22Rv1 (cell line): ENCODE data around the gene KRTAP10-12.

ENCODE experiments used
- H3K27ac ChIP-seq: fragments of 450-650 bp; 2 replicates; pipeline ENCODE4 v1.5.1; 2017
- ZFX ChIP-seq: fragments of 450-650 bp; IDR thresholded peaks from 2 replicates; pipeline ENCODE4 v1.6.1; 2017; ENCODE audit warnings: antibody characterized with exemption, borderline replicate concordance
- TF ChIP-seq, protein P1 (sequence below): fragments of 450-650 bp; IDR thresholded peaks from 2 replicates; pipeline ENCODE4 v1.5.1; 2017; ENCODE audit warnings: mild to moderate bottlenecking

The KRTAP10-12 gene

DNA sequence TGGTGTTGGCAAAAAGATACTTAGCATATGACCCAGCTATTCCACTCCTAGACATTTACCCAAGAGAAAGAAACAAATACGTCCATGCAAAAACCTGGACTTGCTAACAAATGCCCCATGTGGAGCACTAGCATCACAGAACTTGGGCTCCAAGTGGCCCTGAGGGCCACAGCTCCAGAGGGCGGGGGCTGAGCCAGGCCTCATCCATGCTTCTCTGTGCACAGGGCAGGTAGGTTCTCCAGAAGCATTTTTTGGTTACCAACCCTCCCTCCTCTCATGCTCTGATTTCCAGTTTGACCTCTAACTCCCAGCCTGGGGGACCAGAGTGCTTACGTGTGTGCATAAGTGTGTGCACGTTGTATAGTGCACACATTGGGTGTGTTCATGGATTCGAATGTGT is 32.3 kb upstream of the KRTAP10-12 start:
- H3K27ac ChIP-seq = no peak overlapping the region
- TF ChIP-seq, protein P1, sequence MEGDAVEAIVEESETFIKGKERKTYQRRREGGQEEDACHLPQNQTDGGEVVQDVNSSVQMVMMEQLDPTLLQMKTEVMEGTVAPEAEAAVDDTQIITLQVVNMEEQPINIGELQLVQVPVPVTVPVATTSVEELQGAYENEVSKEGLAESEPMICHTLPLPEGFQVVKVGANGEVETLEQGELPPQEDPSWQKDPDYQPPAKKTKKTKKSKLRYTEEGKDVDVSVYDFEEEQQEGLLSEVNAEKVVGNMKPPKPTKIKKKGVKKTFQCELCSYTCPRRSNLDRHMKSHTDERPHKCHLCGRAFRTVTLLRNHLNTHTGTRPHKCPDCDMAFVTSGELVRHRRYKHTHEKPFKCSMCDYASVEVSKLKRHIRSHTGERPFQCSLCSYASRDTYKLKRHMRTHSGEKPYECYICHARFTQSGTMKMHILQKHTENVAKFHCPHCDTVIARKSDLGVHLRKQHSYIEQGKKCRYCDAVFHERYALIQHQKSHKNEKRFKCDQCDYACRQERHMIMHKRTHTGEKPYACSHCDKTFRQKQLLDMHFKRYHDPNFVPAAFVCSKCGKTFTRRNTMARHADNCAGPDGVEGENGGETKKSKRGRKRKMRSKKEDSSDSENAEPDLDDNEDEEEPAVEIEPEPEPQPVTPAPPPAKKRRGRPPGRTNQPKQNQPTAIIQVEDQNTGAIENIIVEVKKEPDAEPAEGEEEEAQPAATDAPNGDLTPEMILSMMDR = no peak
- no peak for TF ChIP-seq ZFX

GRCh38 chr21:44666401-44667320 is 30.3 kb upstream of the KRTAP10-12 start, which contains the start of gene KRTAP12-2:
Gene KRTAP12-2, minus strand, starts transcription at chr21:44666927. Its CDS starts 41 bp downstream, at chr21:44666886.
- no peak within 1 kb of the TSS for H3K27ac ChIP-seq
- TF ChIP-seq, protein P1 = no peak
- TF ChIP-seq ZFX = no peak

GRCh38 chr21:44667612-44668011 is 29.4 kb upstream of the KRTAP10-12 start:
- TF ChIP-seq, protein P1 = no peak
- no peak for TF ChIP-seq ZFX
- no peak overlapping the region for H3K27ac ChIP-seq

DNA sequence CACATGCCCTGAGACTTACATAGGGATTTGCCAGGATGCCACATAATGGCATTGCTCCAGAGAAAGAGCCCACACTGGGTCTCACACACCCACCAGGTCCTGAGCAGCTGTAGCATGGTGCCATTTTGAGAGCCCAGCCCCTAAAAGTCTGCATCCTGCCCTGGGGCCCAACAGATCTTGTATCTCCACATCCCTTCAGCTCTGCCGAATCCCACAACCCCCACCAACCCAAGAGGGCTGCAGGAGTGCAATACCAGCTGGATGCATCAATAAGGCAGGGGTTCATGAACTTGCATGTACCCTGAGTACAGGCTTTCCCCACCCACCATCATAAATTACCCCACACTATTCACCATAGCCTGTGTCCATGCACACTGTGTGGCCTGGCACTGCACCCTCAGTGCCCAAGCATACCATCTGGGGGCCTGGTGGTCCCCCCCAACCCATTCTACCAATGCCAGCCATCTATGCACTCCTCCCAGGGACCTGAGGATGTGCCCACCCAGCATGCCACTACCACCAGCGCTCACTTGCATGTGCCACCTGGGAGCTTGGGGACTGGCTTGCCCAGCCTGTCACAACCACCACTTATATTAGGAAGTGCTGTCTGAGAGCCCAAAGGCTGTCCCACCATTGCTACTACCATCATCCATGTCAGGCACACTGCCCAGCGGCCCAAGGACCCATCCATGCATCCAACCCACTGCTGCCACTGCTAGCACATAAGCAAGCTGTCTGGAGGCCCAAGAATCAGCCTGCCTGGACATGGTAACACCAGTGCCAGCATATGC is 26.1 kb upstream of the KRTAP10-12 start:
- TF ChIP-seq ZFX = no peak
- TF ChIP-seq, protein P1 = no peak

GRCh38 chr21:44671911-44672310 is 25.1 kb upstream of the KRTAP10-12 start:
- H3K27ac ChIP-seq = no peak overlapping the region
- no peak for TF ChIP-seq ZFX
- TF ChIP-seq, protein P1 = no peak

More for the DNA sequence above, 26.1 kb upstream of the KRTAP10-12 start:
- no peak overlapping the region for H3K27ac ChIP-seq

DNA sequence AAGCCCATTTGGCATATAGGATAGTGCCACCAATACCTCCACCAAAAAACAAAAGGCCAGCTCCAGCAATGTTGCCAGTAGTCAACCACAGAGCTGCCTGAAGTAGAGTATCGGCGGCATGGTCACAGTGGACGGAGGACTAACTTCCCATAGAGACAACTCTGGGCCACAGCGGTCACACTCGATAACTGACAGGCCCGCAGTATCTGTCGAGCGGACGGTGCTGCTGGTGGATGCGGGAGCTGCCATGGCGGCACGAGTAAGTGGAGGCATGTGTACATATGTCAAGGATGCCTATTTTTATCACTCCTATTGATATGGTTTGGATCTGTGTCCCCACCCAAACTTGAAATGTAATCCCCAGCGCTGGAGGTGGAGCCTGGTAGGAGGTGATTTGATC is 19.1 kb upstream of the KRTAP10-12 start:
- TF ChIP-seq ZFX = no peak
- TF ChIP-seq, protein P1 = no peak
- no peak overlapping the region for H3K27ac ChIP-seq
